ENCODE data around the gene SHISAL2A.

The SHISAL2A gene

DNA sequence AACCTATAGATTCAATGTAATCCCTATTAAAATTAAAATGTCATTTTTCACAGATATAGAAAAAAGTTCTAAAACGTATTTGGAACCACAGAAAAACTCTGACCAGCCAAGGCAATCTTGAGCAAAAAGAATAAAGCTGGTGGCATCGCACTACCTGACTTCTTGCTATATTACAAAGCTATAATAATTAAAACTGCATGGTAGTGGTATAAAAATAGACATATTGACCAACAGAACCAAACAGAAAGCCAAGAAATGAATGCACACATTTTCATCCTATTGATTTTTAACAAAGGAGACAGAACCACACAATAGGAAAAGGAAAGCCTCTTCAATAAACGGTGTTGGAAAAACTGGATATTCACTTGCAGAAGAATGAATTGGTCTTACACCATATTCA is 9.2 kb upstream of the SHISAL2A start:
- no peak for DNase-seq

DNA sequence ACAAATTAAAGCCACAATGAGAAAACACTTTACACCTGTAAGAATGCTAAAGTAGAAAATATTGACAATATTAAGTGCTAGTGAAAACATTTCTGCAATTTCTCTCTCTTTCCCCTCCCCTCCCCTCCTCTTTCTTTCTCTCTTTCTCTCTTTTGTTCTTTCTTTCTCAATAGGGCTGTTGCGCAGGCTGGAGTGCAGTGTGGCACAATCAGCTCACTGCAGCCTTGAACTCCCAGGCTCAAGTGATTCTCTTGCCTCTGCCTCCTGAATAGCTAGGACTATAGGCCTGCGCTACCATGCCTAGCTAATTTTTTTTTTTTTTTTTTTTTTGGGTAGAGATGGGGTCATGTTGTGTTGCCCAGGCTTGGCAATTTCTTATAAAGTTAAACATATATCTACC is 5.9 kb upstream of the SHISAL2A start:
- no peak for DNase-seq

DNA sequence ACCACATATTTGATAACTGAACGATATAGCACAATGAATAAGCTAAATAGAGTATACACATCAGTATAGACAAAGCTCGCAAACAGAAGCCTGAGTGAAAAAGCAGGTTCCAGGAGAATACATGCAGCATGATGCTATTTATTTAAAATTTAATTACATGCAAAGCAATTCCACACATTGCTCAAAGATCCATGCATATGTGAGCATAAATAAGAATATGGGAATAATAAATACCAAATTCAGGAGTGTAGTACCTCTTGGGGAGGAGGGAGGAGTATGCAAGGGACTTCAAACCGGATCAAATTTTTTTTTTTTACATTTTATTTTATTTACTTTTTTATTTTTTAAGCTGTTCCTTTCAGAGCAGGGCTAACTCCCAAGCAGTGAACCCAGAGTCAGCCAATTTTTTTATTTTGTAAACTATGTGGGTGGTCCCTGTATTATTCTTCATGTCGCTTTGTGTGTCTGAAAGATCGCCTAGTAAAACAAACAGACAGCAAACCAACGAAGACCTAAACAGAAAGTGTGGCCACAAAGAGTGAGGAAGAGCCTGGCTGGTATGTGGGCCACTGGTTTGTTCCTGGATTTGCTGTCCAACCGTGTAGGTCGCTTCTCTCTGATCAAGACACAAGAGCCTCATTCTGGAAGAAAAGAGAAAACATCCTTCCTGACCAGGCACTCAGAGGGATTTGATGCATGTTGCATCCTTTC is 4.2 kb upstream of the SHISAL2A start:
- no peak for DNase-seq

DNA sequence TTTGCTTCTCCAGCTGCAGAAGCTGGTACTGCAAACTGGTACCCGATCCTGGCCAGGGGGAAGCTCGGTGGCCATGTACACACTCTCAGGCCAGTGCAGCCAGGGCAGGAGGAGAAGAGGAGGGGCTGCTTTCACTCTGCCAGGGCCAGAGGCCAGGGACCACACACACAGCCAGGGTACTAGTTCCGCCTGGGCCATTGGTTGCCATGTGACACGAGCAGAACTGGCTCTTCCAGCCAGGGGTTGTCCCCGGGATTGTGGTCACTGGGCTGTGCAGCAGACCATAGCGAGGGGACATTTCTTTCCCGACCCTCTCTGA is 3.7 kb upstream of the SHISAL2A start:
- no peak for DNase-seq

DNA sequence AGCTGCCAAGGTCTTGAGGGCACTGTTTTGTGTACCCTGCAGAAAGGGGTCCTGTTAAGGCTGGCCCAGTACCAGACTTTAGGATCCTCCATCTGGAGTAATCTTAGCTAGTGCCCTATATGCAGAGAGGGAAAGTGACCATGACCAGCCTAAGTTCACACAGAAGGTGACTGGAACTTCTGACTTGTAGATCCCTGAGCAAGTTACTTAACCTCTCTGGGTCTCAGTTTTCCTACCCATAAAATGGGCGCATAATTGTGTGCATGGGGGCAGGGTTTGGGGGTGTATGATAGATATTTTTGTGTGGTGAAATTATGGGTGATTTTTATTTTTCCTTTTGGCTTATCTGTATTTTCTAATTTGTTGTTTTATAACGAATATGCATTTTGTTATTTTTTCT is 3.3 kb upstream of the SHISAL2A start:
- no peak for DNase-seq

DNA sequence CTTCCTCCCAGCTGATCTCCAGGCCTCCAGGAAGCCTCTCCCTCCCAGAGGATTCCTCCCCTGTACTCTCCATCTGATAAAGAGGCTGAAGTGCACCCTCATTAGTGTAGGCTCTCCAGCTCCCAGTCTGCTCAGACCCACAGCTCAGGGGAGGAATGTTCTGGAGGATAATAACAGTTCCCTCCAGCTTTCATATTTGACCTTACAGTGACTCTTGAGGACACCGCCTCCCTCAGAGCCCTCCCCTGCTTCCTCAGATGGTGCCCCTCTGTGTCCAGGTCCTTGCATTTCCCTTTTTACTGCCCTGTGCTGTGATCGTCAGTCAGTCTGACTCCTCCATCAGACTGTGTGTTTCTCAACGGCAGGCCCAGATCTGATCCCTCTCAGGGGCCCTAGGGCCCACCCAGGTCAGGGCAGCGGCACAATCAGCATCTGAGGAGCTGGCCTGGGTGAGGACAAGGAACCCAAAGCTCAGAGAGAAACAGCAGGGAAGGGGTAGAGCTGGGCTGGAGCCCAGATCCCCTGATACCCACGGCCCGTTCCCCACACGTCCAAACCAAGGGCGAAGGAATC is 1.1 kb upstream of the SHISAL2A start:
- no peak for DNase-seq

DNA sequence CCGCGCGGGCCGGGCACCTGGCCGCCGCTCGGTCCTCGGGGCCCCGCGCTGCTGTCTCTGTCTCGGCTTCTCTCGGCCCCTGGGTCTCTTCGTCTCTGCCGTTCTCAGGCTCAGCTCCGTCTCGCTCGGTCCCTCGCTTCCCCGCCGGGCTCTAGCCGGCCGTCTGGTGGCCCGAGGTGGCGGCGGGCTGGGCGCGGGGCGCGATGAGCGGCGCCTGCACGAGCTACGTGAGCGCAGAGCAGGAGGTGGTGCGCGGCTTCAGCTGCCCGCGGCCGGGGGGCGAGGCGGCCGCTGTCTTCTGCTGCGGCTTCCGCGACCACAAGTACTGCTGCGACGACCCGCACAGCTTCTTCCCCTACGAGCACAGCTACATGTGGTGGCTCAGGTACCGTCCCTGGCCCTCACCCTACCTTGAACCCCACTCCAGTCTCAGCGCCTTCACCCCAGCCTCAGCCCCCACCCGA is 355 bp downstream of the SHISAL2A start:
- peak; percentile 43 for DNase-seq

DNA sequence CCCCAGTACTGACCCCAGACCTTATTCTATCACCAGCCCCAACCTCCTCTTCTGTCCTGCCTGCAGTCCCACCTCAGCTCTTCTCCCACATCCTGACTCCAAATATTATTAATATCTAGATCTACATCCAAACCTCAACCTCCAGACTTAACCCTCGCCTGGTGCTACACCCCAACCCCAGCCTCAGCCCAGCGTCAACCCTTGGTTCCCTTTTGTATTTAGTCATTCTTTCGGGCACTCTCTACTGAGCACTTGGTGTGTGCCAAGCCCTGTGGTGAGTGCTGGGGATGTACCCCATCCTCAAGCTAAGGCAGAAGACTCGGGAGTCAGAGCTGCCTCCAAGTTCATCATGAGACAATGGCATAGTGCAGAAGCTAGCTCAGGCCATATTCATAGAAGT is 1.1 kb downstream of the SHISAL2A start:
- no peak for DNase-seq

DNA sequence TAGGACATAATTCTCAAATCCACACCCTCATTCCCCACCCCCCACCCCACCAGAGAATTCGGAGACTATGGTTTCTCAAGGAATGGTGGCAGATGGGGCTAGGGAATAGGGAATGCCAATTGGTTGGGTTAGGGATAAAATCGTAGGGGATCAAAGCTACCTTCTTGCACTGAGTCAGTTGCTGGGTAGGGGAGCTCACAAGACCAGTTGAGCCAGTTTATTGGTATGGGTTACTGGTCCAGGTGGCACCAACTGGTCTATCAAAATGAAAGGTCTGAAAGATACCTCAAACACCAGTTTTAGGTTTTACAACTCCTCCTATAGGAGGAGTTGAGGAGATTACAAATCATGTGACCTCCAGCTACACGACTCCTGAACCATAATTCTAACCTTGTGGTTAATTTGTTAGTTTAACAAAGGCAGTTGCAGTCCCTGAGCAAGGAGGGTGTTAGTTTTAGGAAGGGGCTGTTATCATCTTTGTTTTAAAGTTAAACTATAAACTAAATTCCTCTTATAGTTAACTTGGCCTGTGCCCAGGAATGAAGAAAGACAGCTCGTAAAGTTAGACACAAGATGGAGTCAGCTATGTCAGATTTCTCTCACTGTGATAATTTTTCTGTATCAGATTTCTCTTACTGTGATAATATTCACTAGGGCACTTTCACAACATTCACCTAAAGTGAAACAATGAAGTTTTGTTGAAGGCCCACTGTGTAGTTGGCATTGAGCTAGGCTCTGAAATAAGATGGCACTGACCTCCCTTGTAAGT is 2.5 kb downstream of the SHISAL2A start:
- DNase-seq: no peak

DNA sequence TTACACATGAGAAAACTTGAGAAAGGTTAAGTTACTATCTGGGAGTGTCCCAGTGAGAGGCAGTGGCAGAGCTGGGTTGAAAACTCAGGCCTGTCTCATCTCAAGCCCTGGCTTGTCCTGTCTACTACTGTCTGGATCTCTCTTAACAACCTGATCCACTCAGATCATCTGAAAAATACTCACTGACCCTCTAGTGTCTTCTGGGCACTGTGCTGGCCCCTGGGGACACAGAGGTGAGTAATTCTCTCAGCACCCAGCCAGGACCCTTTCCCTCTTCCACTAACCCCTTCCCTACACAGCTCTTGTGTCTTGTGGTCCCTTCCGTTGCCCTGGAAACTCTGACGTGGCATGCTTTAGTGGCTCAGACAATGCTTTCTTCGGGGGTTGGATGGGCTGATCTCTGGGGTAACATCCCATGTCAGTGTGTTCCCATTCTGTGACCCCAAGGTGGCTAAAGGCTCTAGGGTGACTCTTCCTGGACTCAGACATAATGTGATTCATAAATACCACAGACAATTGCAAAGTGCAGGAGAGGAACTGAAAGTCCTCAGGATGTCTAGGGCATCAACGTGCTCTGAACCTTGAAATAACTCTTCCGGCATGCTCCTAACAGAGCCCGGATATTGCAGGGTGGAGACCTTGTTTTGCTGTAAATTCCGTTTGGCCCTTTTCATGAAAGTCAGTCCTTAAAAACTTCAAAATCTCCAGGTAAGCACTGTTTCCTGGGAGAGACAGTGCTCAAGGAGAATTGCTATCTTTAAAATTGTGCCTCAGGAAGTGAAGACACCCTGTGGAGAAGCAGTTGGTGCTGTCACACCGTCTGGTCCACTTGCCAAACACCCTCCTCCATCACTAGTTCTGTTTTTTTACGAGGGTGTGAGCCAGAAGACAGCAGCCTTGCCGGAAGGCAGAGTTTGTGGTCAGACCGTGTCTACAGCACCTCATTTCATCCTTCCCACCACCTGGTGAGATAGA is 4.0 kb downstream of the SHISAL2A start:
- DNase-seq: peak; percentile 68

DNA sequence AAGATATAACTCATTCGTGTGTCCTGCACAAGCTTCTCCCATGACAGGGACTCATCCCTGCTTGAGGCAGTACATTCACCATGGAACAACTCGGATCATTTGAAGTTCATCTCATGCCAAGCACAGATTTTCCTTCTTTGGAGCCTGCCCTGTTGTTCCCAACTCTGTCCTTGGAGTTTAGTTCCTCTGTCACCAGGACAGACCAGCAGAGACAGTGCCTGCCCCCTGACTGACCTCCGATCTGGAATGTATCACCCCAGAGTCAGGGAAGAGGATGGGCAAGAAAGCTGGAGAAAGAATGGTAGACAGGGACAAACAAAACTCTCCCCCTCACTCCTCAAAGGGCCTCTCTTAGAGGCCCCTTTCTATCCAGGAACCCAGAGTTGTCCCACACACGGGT is 5.0 kb downstream of the SHISAL2A start:
- no peak for DNase-seq

DNA sequence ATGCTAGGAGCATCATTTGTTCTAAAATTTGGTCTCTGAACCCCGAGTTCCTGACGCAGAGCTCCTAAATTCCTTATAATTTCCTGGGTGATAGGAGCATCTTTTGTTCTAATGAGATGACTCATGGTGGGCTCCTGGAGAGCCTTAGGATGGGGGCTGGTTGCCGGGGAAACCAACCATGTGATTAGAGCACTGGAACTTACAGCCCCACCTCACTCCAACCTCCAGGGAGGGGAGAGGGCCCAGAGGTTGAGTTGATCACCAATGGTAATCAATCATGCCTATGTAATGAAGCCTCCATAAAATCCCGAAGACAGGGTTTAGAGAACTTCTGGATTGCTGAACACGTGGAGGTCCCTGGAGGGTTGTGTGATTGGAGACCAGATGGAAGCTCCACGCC is 7.7 kb downstream of the SHISAL2A start:
- DNase-seq: no peak

DNA sequence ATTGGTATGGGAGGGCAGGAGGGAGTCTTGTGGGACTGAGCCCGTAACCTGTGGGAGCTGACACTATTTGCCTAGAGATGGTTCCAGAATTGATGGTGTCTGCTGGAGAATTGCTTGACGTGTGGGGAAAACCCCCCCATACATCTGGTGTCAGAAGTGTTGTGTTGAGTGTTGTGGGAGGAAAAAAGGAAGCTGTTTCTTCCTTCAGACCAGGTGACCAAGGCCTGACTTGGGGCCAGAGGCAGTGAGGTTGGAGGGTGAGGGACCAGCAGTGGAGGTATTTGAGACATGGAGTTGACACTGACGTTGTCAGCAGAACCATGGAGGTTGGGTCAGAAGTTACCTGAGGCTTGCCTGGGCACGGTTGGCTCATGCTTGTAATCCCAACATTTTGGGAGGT is 8.3 kb downstream of the SHISAL2A start:
- DNase-seq: peak; percentile 20

DNA sequence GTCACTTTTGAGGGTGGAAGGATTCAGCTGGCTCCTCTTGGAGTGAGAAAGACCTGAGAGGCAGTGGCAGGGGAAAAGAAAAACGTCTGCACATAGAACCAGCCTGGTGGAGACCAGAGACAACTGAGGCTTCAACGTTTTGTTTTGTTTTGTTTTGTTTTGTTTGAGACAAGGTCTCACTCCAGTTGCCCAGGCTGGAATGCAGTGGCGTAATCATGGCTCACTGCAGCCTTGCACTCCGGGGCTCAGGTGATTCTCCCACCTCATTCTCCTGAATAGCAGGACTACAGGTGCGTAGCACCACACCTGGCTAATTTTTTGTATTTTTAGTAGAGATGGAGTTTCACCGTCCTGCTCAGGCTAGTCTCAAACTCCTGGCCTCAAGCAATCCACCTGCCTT is 12.3 kb downstream of the SHISAL2A start:
- DNase-seq: no peak

DNA sequence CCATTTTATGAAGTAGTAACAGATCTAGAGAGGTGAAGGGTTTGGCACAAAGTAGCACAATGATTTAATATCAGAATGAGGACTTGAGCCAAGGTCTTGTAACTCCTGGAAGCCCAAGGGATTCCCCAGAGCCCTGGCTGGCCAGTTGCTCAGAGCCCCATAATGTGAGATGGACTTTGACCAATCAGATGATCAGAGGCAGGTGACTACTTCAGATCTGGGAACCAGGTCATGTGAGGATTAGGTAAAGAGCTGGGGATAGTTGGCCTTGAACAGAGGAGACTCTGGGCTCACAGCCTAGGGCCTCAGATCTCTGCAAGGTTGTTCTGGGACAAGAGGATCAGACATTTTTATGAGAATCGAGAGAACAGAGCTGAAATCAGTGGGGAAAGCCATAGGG is 18.9 kb downstream of the SHISAL2A start:
- DNase-seq: no peak

DNA sequence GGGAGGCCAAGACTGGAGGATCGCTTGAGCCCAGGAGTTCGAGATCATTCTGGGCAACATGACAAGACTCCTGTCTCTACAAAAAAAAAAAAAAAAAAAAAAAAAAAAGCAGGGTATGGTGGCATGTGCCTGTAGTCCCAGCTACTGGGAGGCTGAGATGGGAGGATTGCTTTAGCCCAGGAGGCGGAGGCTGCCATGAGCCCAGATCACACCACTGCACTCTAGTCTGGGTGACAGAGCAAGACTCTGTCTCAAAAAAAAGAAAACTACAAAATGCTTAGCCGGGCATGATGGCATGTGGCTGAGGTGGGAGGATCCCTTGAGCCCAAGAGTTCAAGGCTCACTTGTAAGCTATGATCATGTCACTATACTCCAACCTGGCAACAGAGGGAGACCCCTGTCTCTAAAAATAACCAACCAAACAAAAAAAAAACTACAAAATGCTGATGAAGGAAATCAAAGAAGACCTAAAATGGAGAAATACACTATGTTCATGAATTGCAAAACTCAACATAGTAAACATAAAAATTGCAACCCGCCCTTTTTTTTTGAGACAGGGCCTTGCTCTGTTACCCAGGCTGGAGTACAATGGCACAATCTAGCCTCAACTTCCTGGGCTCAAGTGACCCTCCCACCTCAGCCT is 20.4 kb downstream of the SHISAL2A start:
- DNase-seq: no peak

DNA sequence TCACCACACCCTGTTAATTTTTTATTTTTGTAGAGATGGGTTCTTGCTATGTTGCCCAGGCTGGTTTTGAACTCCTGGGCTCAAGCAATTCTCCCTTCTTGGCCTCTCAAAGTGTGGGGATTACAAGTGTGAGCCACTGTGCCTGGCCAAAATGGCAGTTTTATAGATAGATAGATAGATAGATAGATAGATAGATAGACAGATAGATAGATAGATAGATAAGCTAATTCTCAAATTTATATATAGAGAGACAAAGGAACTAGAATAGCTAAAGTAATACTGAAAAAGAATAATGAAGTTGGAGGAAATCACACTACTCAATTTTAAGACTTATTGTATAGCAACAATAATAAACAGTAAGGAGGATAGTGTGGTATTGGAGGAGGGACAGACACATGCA is 21.1 kb downstream of the SHISAL2A start:
- no peak for DNase-seq

DNA sequence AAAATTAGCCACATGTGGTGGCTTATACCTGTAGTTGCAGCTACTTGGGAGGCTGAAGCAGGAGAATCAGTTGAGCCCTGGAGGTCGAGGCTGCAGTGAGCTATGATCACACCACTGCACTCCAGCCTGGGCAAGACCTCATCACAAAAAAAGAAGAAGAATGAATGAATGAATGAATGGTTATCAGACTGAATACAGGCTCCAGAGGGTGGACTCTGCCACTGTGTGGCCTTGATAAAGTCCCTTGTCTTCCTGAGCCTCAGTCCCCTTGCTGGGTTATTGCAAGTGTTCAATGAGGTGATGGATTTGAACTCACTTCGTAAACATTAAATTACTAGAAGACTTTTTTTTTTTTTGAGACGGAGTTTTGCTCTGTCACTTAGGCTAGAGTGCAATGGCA is 24.7 kb downstream of the SHISAL2A start:
- DNase-seq: no peak

DNA sequence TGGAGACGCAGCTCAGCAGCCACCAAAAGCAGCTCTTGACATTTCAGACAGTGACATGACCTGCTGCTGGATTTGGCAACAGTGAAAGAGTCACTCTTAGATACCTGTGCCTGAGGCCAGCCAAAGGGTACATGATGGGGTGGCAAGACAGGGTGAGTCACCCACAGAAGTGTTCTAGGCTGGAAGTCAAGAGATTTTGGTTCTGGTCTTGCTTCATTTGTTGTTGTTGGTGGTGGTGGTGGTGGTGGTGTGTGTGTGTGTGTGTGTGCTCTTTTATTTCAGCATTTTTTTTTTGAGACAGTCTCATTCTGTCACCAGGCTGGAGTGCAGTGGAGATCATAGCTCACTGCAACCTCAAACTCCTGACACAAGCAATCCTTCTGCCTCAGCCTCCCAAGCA is 25.8 kb downstream of the SHISAL2A start:
- DNase-seq: no peak

DNA sequence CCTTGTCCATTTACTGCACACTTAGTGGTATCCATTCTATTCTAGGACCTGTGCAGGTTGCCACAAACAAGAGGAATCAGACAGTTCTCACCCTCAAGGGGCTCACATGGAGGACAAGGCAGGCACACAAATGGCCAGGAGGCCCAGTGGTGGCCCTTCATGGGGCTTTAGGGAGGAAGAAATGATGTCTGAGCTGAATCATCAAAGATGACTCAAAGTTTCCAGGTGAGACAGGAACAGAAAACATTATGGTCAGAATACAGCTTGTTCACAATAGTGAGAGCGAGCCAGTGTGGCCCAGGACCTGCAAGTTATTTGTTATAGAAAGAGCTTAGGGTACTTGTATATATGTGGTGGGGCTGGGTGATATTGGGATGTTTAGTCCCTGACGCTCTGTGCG is 26.4 kb downstream of the SHISAL2A start:
- no peak for DNase-seq

DNA sequence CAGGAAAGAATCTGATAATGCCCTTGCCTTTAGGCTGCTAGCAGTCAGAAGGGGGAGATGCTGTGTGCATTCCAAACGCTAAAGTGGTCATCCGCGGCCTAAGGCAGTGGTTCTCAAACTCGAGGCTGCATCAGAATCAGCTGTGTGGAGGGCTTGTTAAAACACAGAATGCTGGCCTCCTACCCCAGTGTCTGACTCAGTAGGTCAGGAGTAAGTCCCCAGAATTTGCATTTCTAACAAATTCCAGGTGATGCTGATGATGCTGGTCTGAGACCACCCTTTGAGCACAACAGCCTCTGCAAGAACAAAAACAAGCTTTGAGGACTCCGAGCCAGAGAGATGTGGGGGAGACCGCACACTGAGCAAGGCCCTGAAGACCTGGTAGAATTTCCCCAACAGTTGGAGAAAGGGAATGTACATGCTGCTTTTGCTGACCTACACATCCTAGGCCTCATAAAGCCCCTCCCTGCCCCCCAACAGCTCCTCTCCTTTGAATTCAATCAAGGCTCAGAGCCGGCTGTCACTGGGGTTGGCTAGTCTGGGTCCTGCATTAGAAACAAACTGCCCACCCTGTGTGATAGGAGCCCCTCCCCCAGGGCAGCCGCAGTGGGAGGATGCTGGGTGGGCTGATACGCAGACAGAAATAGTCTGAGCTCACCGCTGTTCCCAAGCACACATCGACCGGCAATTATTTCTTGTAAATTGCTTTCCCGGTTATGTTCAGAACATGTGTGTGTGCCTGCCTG is 27.1 kb downstream of the SHISAL2A start:
- no peak for DNase-seq

DNA sequence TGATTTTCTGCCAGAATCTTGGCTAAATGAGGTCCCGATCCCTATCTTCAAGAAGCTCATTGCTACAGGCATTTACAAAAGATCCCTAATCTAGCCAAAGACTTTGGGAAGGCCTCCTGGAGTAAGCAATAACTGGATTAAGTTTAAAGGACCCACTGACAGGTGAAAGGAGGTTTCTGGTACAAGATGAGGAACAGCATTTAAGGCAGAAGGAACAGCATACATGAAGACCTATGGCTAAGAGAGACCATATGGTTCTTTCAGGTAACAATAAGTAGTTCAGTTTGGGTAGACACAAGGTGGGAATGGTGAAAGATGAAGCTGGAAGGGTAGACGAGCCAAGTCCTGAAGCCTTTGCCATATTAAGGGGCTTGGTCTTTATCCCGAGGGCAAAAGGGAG is 27.8 kb downstream of the SHISAL2A start:
- no peak for DNase-seq
